ENCODE data around the gene PCDHA5. TPM values are rescaled to one million over a fixed set of nuclear protein-coding genes. Genes with fewer than 3 reads are reported as not detected.

The PCDHA5 gene
- polyA plus RNA-seq, 3 donors: 0.09 to 0.18 (median 0.14) TPM

- DNase-seq: no peak
Measured at GRCh38 chr5:140857177-140857986, 36.0 kb downstream of the PCDHA5 start.

GRCh38 chr5:140857987-140858240 lies 36.5 kb downstream of the PCDHA5 start:
- DNase-seq: no peak

GRCh38 chr5:140862441-140863295 lies 41.3 kb downstream of the PCDHA5 start:
- DNase-seq: no peak

- DNase-seq: peak; percentile 1
Measured at GRCh38 chr5:140868721-140869554, 47.5 kb downstream of the PCDHA5 start, which contains the start of gene PCDHA11. PCDHA11 (plus strand) TSS chr5:140868957; CDS start chr5:140869104, 147 bp downstream.

GRCh38 chr5:140869555-140869886 lies 48.1 kb downstream of the PCDHA5 start:
- no peak for DNase-seq

GRCh38 chr5:140870221-140871201 lies 49.1 kb downstream of the PCDHA5 start:
- no peak for DNase-seq

Other genes with a start within 250 kb of the PCDHA5 start
- 10 to 100 TPM in 2 of 3 donors, 1 to 10 TPM in 1; 8.4 to 10.6 (median 10.3) TPM for gene CD14, start 188.4 kb upstream of the PCDHA5 start, polyA plus RNA-seq (ENCODE audit: insufficient read length in 3 of 3)
- gene TMCO6, start 182.2 kb upstream of the PCDHA5 start, polyA plus RNA-seq (ENCODE audit: insufficient read length in 3 of 3): 10 to 100 TPM; 16.5 to 25.0 (median 22.1) TPM
- 10 to 100 TPM; 83.0 to 99.7 (median 99.4) TPM for gene NDUFA2, start 174.0 kb upstream of the PCDHA5 start, polyA plus RNA-seq (ENCODE audit: insufficient read length in 3 of 3)
- 100 to 1,000 TPM; 147 to 180 (median 177) TPM for gene IK, start 173.8 kb upstream of the PCDHA5 start, polyA plus RNA-seq (ENCODE audit: insufficient read length in 3 of 3)
- gene WDR55, start 156.7 kb upstream of the PCDHA5 start, polyA plus RNA-seq (ENCODE audit: insufficient read length in 3 of 3): 10 to 100 TPM; 14.4 to 19.2 (median 18.6) TPM
- under 1 TPM in 2 of 3 donors, not detected in 1; 0.44 to 0.58 TPM for gene DND1, start 148.0 kb upstream of the PCDHA5 start, polyA plus RNA-seq (ENCODE audit: insufficient read length in 3 of 3)
- gene HARS1, start 130.2 kb upstream of the PCDHA5 start, polyA plus RNA-seq (ENCODE audit: insufficient read length in 3 of 3): 10 to 100 TPM; 67.5 to 81.8 (median 75.1) TPM
- 10 to 100 TPM; 43.1 to 62.8 (median 55.1) TPM for gene HARS2, start 130.2 kb upstream of the PCDHA5 start, polyA plus RNA-seq (ENCODE audit: insufficient read length in 3 of 3)
- 100 to 1,000 TPM in 2 of 3 donors, 10 to 100 TPM in 1; 97.1 to 131 (median 127) TPM for gene ZMAT2, start 121.2 kb upstream of the PCDHA5 start, polyA plus RNA-seq (ENCODE audit: insufficient read length in 3 of 3)
- gene PCDHA1, start 35.5 kb upstream of the PCDHA5 start, polyA plus RNA-seq (ENCODE audit: insufficient read length in 3 of 3): under 1 TPM in 1 of 3 donors, not detected in 2; 0.15 TPM
- under 1 TPM; 0.18 to 0.32 (median 0.20) TPM for gene PCDHA2, start 26.8 kb upstream of the PCDHA5 start, polyA plus RNA-seq (ENCODE audit: insufficient read length in 3 of 3)
- gene PCDHA3, start 20.6 kb upstream of the PCDHA5 start, polyA plus RNA-seq (ENCODE audit: insufficient read length in 3 of 3): under 1 TPM; 0.33 to 0.40 (median 0.38) TPM
- gene PCDHA4, start 14.5 kb upstream of the PCDHA5 start, polyA plus RNA-seq (ENCODE audit: insufficient read length in 3 of 3): 1 to 10 TPM in 1 of 3 donors, under 1 TPM in 2; 0.73 to 1.2 (median 0.81) TPM
- gene PCDHA6, start 6.3 kb downstream of the PCDHA5 start, polyA plus RNA-seq (ENCODE audit: insufficient read length in 3 of 3): under 1 TPM; 0.25 to 0.37 (median 0.32) TPM
- gene PCDHA7, start 12.7 kb downstream of the PCDHA5 start, polyA plus RNA-seq (ENCODE audit: insufficient read length in 3 of 3): under 1 TPM; 0.19 to 0.47 (median 0.34) TPM
- gene PCDHA8, start 19.6 kb downstream of the PCDHA5 start, polyA plus RNA-seq (ENCODE audit: insufficient read length in 3 of 3): under 1 TPM in 1 of 3 donors, not detected in 2; 0.10 TPM
- under 1 TPM; 0.03 to 0.08 (median 0.06) TPM for gene PCDHA9, start 26.8 kb downstream of the PCDHA5 start, polyA plus RNA-seq (ENCODE audit: insufficient read length in 3 of 3)
- gene PCDHA10, start 34.3 kb downstream of the PCDHA5 start, polyA plus RNA-seq (ENCODE audit: insufficient read length in 3 of 3): under 1 TPM; 0.33 to 0.59 (median 0.39) TPM
- under 1 TPM; 0.05 to 0.24 (median 0.18) TPM for gene PCDHA11, start 47.3 kb downstream of the PCDHA5 start, polyA plus RNA-seq (ENCODE audit: insufficient read length in 3 of 3)
- gene PCDHA12, start 53.7 kb downstream of the PCDHA5 start, polyA plus RNA-seq (ENCODE audit: insufficient read length in 3 of 3): under 1 TPM in 2 of 3 donors, not detected in 1; 0.07 to 0.14 TPM
- gene PCDHA13, start 60.5 kb downstream of the PCDHA5 start, polyA plus RNA-seq (ENCODE audit: insufficient read length in 3 of 3): under 1 TPM in 1 of 3 donors, not detected in 2; 0.07 TPM
- under 1 TPM; 0.06 to 0.10 (median 0.06) TPM for gene PCDHAC1, start 104.7 kb downstream of the PCDHA5 start, polyA plus RNA-seq (ENCODE audit: insufficient read length in 3 of 3)
- gene PCDHAC2, start 144.9 kb downstream of the PCDHA5 start, polyA plus RNA-seq (ENCODE audit: insufficient read length in 3 of 3): under 1 TPM; 0.29 to 0.71 (median 0.53) TPM
- gene PCDHB1, start 229.8 kb downstream of the PCDHA5 start, polyA plus RNA-seq (ENCODE audit: insufficient read length in 3 of 3): under 1 TPM; 0.04 to 0.15 (median 0.08) TPM

All from renal pelvis (tissue), 4 donors.